Measurements from ENCODE around the gene ALDOC.
A peak's percentile ranks its signal among the peaks of the same experiment; 100 is the strongest.

ALDOC gene

GRCh38 chr17:28551421-28552175, 25.1 kb downstream of the ALDOC start:
- no peak for DNase-seq

GRCh38 chr17:28550858-28551257, 25.8 kb downstream of the ALDOC start:
- DNase-seq = no peak

- no peak for DNase-seq
Observed at GRCh38 chr17:28549236-28550132, 27.2 kb downstream of the ALDOC start.

- no peak for DNase-seq
Observed at GRCh38 chr17:28548417-28549130, 28.1 kb downstream of the ALDOC start.

- peak; percentile 88 for DNase-seq
Observed at GRCh38 chr17:28547623-28548416, 28.9 kb downstream of the ALDOC start.

- no peak for DNase-seq
Observed at GRCh38 chr17:28547096-28547622, 29.5 kb downstream of the ALDOC start.

GRCh38 chr17:28545787-28546415, 30.8 kb downstream of the ALDOC start:
- no peak for DNase-seq

GRCh38 chr17:28545141-28545503, 31.6 kb downstream of the ALDOC start:
- DNase-seq = no peak

GRCh38 chr17:28544402-28545140, 32.1 kb downstream of the ALDOC start:
- DNase-seq = no peak

GRCh38 chr17:28541439-28541838, 35.3 kb downstream of the ALDOC start:
- DNase-seq = no peak

GRCh38 chr17:28540231-28540630, 36.5 kb downstream of the ALDOC start:
- DNase-seq = no peak

- no peak for DNase-seq
Observed at GRCh38 chr17:28538296-28538895, 38.3 kb downstream of the ALDOC start.

GRCh38 chr17:28537219-28537610, 39.5 kb downstream of the ALDOC start:
- DNase-seq = no peak

GRCh38 chr17:28536532-28537218, 40.0 kb downstream of the ALDOC start:
- DNase-seq = no peak

- DNase-seq = no peak
Observed at GRCh38 chr17:28534740-28535375, 41.8 kb downstream of the ALDOC start.

GRCh38 chr17:28533091-28533807, 43.4 kb downstream of the ALDOC start:
- no peak for DNase-seq

- no peak for DNase-seq
Observed at GRCh38 chr17:28532050-28532960, 44.4 kb downstream of the ALDOC start.

- DNase-seq = no peak
Observed at GRCh38 chr17:28530926-28531325, 45.8 kb downstream of the ALDOC start.
